ENCODE data around the gene PTPRN2.
"Not testable (repeated sequence)": the region's sequence is repeated elsewhere in the genome, so short reads cannot be mapped to it uniquely, and the experiment has no call there.

PTPRN2 gene

DNA sequence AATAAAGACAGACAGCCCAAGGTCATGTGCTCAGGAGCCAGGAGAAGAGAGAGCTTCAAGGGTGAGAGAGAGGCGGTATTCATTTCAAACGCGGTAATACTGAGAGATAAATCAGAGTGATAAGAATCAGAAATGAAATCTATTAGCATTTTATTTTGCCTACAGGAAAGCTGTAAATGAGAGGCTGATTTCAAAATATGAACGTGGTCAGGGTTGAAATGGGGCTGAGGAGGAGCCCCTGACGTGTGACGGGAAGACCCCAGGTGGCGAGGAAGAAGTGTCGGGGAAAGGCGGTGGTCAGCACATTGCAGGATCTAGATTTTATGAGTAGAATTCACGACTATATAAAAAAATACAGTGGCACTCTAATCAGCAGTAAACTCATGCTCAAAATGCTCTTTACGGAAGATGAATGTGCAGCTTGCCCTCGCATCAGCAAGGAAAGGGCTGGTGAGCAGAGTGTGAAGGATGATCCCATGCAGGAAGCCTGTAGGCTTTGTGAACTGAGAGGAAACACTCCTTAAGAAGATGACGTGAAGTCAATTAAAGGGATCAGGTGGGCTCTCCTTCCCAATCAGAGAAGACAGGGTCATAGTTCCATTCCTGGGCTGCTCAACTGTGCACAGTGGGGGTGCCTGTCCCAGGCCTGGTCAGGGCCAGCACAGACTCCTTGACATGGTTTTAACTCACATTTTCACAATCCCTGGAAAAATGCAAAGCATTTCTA is 360.2 kb downstream of the PTPRN2 start:
- no peak for DNase-seq (ENCODE audit: low spot score)

- no peak for DNase-seq (ENCODE audit: low spot score)
Observed at GRCh38 chr7:158216198-158216597, 371.4 kb downstream of the PTPRN2 start.

DNA sequence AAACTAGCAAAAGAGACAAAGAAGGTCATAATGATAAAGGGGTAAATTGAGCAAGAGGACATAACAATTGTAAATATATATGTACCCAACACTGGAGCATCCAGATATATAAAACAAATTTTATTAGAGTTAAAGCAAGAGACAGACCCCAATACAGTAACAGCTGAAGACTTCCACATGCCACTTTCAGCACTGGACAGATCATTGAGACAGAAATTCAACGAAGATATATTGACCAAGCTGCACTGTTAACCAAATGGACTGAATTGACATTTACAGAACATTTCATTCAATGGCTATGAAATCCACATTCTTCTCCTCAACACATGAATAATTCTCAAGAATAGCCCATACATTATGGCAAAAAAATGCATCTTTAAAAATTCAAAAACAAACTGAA is 378.2 kb downstream of the PTPRN2 start:
- DNase-seq (ENCODE audit: low spot score) = no peak

- DNase-seq (ENCODE audit: low spot score) = no peak
Observed at GRCh38 chr7:158206341-158206740, 381.3 kb downstream of the PTPRN2 start.

DNA sequence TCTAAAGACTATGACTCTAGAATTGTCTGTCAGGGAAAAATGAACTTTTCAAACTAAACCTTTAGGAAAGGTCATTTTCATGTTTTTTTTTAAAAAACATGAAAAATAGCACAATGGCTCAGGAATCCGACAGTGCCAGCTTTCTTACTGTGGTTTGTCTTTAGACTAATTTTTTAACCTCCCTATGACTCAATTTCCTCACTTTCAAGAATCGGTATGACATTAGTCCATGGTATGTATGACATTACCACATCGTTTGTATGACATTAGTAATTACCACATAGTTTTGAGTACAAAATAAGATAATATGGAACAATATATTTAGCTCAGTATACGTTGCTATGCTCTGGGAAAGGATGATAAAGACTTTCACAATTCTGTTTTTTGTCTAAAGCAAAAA is 383.2 kb downstream of the PTPRN2 start:
- no peak for DNase-seq (ENCODE audit: low spot score)

GRCh38 chr7:158203948-158204347 is 383.7 kb downstream of the PTPRN2 start:
- DNase-seq (ENCODE audit: low spot score) = not testable (repeated sequence)

DNA sequence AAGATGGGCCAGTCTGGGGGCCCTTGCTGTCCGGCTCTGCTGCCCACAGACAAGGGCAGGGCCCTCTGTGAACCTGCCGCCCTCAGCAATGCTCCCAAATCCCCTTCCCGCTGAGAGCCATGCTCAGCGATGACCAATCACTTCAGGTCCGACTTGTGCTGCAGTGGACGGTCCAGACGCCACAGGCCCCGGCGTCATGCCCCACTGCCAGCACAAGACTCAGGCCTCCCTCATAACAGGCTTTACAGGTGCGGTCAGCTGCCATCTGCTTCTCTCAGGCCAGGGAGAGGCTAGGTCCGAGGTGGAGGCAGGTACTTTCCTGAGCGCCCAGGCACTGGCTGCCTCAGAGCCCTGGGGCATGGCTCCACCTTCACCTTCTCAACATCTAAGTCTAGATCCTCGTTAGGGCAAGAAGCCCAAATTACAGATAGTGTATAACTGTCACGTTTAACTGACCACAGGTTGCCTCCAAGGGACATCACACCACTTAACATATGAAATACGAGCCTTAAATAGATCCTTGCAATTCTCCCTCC is 393.2 kb downstream of the PTPRN2 start:
- DNase-seq (ENCODE audit: low spot score) = no peak

GRCh38 chr7:158193446-158193845 is 394.2 kb downstream of the PTPRN2 start:
- no peak for DNase-seq (ENCODE audit: low spot score)

GRCh38 chr7:158192956-158193355 is 394.7 kb downstream of the PTPRN2 start:
- no peak for DNase-seq (ENCODE audit: low spot score)

GRCh38 chr7:158192184-158192835 is 395.3 kb downstream of the PTPRN2 start:
- no peak for DNase-seq (ENCODE audit: low spot score)

- DNase-seq (ENCODE audit: low spot score) = no peak
Observed at GRCh38 chr7:158191671-158192070, 396.0 kb downstream of the PTPRN2 start.

GRCh38 chr7:158190756-158191155 is 396.9 kb downstream of the PTPRN2 start:
- DNase-seq (ENCODE audit: low spot score) = no peak

GRCh38 chr7:158188676-158189075 is 398.9 kb downstream of the PTPRN2 start:
- DNase-seq (ENCODE audit: low spot score) = no peak

GRCh38 chr7:158187694-158187994 is 400.0 kb downstream of the PTPRN2 start:
- no peak for DNase-seq (ENCODE audit: low spot score)

GRCh38 chr7:158186864-158187693 is 400.5 kb downstream of the PTPRN2 start:
- DNase-seq (ENCODE audit: low spot score) = no peak

DNA sequence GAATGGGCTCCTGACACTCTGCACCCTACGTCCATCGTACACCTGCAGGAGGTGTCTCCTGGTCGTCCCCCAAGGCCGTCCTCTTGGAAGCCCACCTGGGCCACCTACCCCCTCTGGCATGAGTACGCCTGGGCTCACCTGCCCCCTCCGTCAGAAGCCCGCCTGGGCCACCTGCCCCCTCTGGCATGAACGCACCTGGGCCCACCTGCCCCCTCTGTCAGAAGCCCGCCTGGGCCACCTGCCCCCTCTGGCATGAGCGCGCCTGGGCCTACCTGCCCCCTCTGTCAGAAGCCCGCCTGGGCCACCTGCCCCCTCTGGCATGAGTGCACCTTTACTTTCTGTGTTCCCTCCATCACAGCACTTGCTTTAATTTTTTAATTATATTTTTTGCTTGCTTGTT is 401.2 kb downstream of the PTPRN2 start:
- no peak for DNase-seq (ENCODE audit: low spot score)

DNA sequence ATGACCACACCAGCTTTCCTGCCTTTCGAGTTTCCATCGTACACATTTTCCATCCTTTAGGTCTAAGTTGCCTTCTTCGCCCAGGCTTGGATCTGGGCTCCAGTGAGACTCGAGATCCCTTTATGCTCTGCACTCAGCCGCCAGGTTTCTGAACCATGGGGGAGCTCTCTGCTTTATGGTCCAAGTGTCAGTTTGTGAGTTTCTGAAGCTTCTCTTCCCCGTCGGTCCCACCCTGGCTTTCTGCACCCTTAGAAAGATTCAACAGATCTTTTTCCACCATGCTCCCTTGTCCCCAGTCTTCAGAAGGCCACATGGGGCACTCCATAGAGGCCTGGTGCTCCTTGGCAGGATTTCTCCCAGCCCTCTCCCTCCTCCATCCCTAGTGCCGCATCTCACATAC is 402.0 kb downstream of the PTPRN2 start:
- DNase-seq (ENCODE audit: low spot score) = no peak

DNA sequence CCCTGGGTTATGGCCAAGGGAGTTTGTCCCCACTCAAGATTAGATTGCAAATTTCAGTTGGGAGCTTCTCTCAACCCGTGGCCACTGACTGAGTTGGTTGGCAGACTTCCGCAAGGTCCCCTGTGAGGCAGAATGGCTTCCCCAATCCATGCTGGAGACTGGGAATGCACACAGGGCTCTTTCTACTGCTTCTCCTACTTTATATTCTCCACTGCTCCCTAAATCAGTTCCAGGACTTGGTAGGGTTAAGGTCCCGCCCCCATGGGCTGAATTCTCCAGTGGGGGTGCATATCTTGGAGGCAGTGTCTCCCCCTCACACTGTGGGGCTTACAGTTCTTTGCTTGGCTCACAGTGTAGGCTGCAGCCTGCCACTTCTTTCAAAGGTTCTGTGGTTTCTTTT is 404.2 kb downstream of the PTPRN2 start:
- DNase-seq (ENCODE audit: low spot score) = no peak

- no peak for DNase-seq (ENCODE audit: low spot score)
Observed at GRCh38 chr7:158176561-158177173, 411.0 kb downstream of the PTPRN2 start.

GRCh38 chr7:158175779-158176178 is 411.8 kb downstream of the PTPRN2 start:
- DNase-seq (ENCODE audit: low spot score) = no peak

- DNase-seq (ENCODE audit: low spot score) = no peak
Observed at GRCh38 chr7:158174947-158175346, 412.7 kb downstream of the PTPRN2 start.

GRCh38 chr7:158167373-158167772 is 420.2 kb downstream of the PTPRN2 start:
- no peak for DNase-seq (ENCODE audit: low spot score)
